ENCODE measurements around the gene PLCG1.

The PLCG1 gene

GRCh38 chr20:41175201-41175651 lies 37.9 kb downstream of the PLCG1 start:
- Histone ChIP-seq H3K36me3 (ENCODE audit: control insufficient read depth in 1 of 2, insufficient read depth in 2 of 2, low read depth in 1 of 2, low read length in 2 of 2) (peaks cover 64% of the 10 kb centered on the region in 2 experiments), H3K9me3 (ENCODE audit: control insufficient read depth, low read length) (no peaks in the 10 kb centered on the region), H3K14ac (ENCODE audit: low read length in 2 of 2) (no peak overlapping the region), H3K18ac (ENCODE audit: low read depth in 1 of 2, low read length in 2 of 2) (no peak overlapping the region), H3K4me2 (ENCODE audit: low read length, poor library complexity, severe bottlenecking) (no peak overlapping the region), H3K27me3 (ENCODE audit: control insufficient read depth in 1 of 2, insufficient read depth in 1 of 2, low read length in 2 of 2) (no peaks in the 10 kb centered on the region), H3K79me1 (replicated peaks; ENCODE audit: low read length, poor library complexity, severe bottlenecking) (peaks cover 28% of the 10 kb centered on the region), H4K8ac (ENCODE audit: low read length) (peak overlapping the region; percentile 24), H2BK15ac (ENCODE audit: low read depth, poor library complexity, severe bottlenecking) (no peak overlapping the region), H3K4me3 (ENCODE audit: insufficient read depth in 1 of 2, low read depth in 1 of 2, low read length in 2 of 2) (no peak overlapping the region), H3K4me1 (ENCODE audit: control insufficient read depth, insufficient read depth, low read depth, low read length) (peaks cover 28% of the 10 kb centered on the region), H2AFZ (ENCODE audit: low read depth, low read length) (no peak overlapping the region), H3K27ac (ENCODE audit: low read length, poor library complexity, severe bottlenecking) (peak overlapping the region; percentile 28), H3K23ac (ENCODE audit: low read length in 2 of 2) (no peak overlapping the region), H3K4ac (ENCODE audit: low read depth in 1 of 2, low read length in 2 of 2) (no peak overlapping the region), H2AK5ac (ENCODE audit: low read length, severe bottlenecking) (no peak overlapping the region), H4K91ac (ENCODE audit: low read length) (no peak overlapping the region), H2BK12ac (ENCODE audit: low read length in 2 of 2) (no peak overlapping the region), H2BK120ac (ENCODE audit: low read depth, low read length) (no peak overlapping the region), H3K9ac (ENCODE audit: low read length) (no peak overlapping the region), H2BK5ac (ENCODE audit: low read depth, low read length, poor library complexity, severe bottlenecking) (no peak overlapping the region)
- 94% methylated on average over 4 of the region's 4 CpGs for WGBS
- DNase-seq: no peak

- Histone ChIP-seq H4K91ac (ENCODE audit: low read length) (no peak overlapping the region), H3K9ac (ENCODE audit: low read length) (no peak overlapping the region), H3K36me3 (ENCODE audit: control insufficient read depth in 1 of 2, insufficient read depth in 2 of 2, low read depth in 1 of 2, low read length in 2 of 2) (peaks cover 58 to 62% of the 10 kb centered on the region in 2 experiments), H3K14ac (ENCODE audit: low read length in 2 of 2) (no peak overlapping the region), H2AFZ (ENCODE audit: low read depth, low read length) (no peak overlapping the region), H3K4me2 (ENCODE audit: low read length, poor library complexity, severe bottlenecking) (no peak overlapping the region), H3K27me3 (ENCODE audit: control insufficient read depth in 1 of 2, insufficient read depth in 1 of 2, low read length in 2 of 2) (no peaks in the 10 kb centered on the region), H3K4me3 (ENCODE audit: insufficient read depth in 1 of 2, low read depth in 1 of 2, low read length in 2 of 2) (no peak overlapping the region), H3K27ac (ENCODE audit: low read length, poor library complexity, severe bottlenecking) (no peak overlapping the region), H3K9me3 (ENCODE audit: control insufficient read depth, low read length) (no peaks in the 10 kb centered on the region), H2BK12ac (ENCODE audit: low read length in 2 of 2) (no peak overlapping the region), H2BK5ac (ENCODE audit: low read depth, low read length, poor library complexity, severe bottlenecking) (no peak overlapping the region), H2BK15ac (ENCODE audit: low read depth, poor library complexity, severe bottlenecking) (no peak overlapping the region), H3K4me1 (ENCODE audit: control insufficient read depth, insufficient read depth, low read depth, low read length) (peaks cover 28% of the 10 kb centered on the region), H2AK5ac (ENCODE audit: low read length, severe bottlenecking) (no peak overlapping the region), H2BK120ac (ENCODE audit: low read depth, low read length) (no peak overlapping the region), H3K4ac (ENCODE audit: low read depth in 1 of 2, low read length in 2 of 2) (no peak overlapping the region), H3K18ac (ENCODE audit: low read depth in 1 of 2, low read length in 2 of 2) (no peak overlapping the region), H4K8ac (ENCODE audit: low read length) (no peak overlapping the region), H3K79me1 (replicated peaks; ENCODE audit: low read length, poor library complexity, severe bottlenecking) (peaks cover 29% of the 10 kb centered on the region), H3K23ac (ENCODE audit: low read length in 2 of 2) (no peak overlapping the region)
- DNase-seq: no peak
- 99% methylated on average over 7 of the region's 7 CpGs for WGBS
These were observed 38.5 kb downstream of the PLCG1 start for GRCh38 chr20:41175727-41176330.

- no peaks in the 10 kb centered on the region for H3K9me3 ChIP-seq (ENCODE audit: control insufficient read depth, low read length)
- no peak overlapping the region for H2BK15ac ChIP-seq (ENCODE audit: low read depth, poor library complexity, severe bottlenecking)
- peak overlapping the region; percentile 47 for H3K9ac ChIP-seq (ENCODE audit: low read length)
- peak overlapping the region in 1 of 2 experiments; percentile 10 for H2BK12ac ChIP-seq (ENCODE audit: low read length in 2 of 2)
- no peak overlapping the region for H4K91ac ChIP-seq (ENCODE audit: low read length)
- no peak for DNase-seq
- peak overlapping the region; percentile 75 for H2AK5ac ChIP-seq (ENCODE audit: low read length, severe bottlenecking)
- H3K14ac ChIP-seq (ENCODE audit: low read length in 2 of 2): no peak overlapping the region
- no peak overlapping the region for H2BK5ac ChIP-seq (ENCODE audit: low read depth, low read length, poor library complexity, severe bottlenecking)
- H3K4me2 ChIP-seq (ENCODE audit: low read length, poor library complexity, severe bottlenecking): no peak overlapping the region
- H3K36me3 ChIP-seq (ENCODE audit: control insufficient read depth in 1 of 2, insufficient read depth in 2 of 2, low read depth in 1 of 2, low read length in 2 of 2): peaks cover 50 to 60% of the 10 kb centered on the region in 2 experiments
- no peak overlapping the region for H2BK120ac ChIP-seq (ENCODE audit: low read depth, low read length)
- H3K4ac ChIP-seq (ENCODE audit: low read depth in 1 of 2, low read length in 2 of 2): no peak overlapping the region
- H3K79me1 ChIP-seq (replicated peaks; ENCODE audit: low read length, poor library complexity, severe bottlenecking): peaks cover 29% of the 10 kb centered on the region
- no peaks in the 10 kb centered on the region for H3K27me3 ChIP-seq (ENCODE audit: control insufficient read depth in 1 of 2, insufficient read depth in 1 of 2, low read length in 2 of 2)
- H3K27ac ChIP-seq (ENCODE audit: low read length, poor library complexity, severe bottlenecking): peak overlapping the region; percentile 41
- H3K23ac ChIP-seq (ENCODE audit: low read length in 2 of 2): no peak overlapping the region
- WGBS: 91% methylated on average over 7 of the region's 8 CpGs
- H4K8ac ChIP-seq (ENCODE audit: low read length): no peak overlapping the region
- peaks cover 28% of the 10 kb centered on the region for H3K4me1 ChIP-seq (ENCODE audit: control insufficient read depth, insufficient read depth, low read depth, low read length)
- no peak overlapping the region for H2AFZ ChIP-seq (ENCODE audit: low read depth, low read length)
- no peak overlapping the region for H3K4me3 ChIP-seq (ENCODE audit: insufficient read depth in 1 of 2, low read depth in 1 of 2, low read length in 2 of 2)
- peak overlapping the region in 1 of 2 experiments; percentile 37 for H3K18ac ChIP-seq (ENCODE audit: low read depth in 1 of 2, low read length in 2 of 2)
These were observed 39.6 kb downstream of the PLCG1 start for GRCh38 chr20:41176711-41177552.

GRCh38 chr20:41177636-41178035 lies 40.3 kb downstream of the PLCG1 start:
- Histone ChIP-seq H2AFZ (ENCODE audit: low read depth, low read length) (no peak overlapping the region), H2BK12ac (ENCODE audit: low read length in 2 of 2) (no peak overlapping the region), H4K8ac (ENCODE audit: low read length) (no peak overlapping the region), H4K91ac (ENCODE audit: low read length) (no peak overlapping the region), H3K79me1 (replicated peaks; ENCODE audit: low read length, poor library complexity, severe bottlenecking) (peaks cover 29% of the 10 kb centered on the region), H3K9ac (ENCODE audit: low read length) (peak overlapping the region; percentile 69), H3K4ac (ENCODE audit: low read depth in 1 of 2, low read length in 2 of 2) (no peak overlapping the region), H2BK120ac (ENCODE audit: low read depth, low read length) (no peak overlapping the region), H3K36me3 (ENCODE audit: control insufficient read depth in 1 of 2, insufficient read depth in 2 of 2, low read depth in 1 of 2, low read length in 2 of 2) (peaks cover 50 to 56% of the 10 kb centered on the region in 2 experiments), H2BK15ac (ENCODE audit: low read depth, poor library complexity, severe bottlenecking) (no peak overlapping the region), H3K4me2 (ENCODE audit: low read length, poor library complexity, severe bottlenecking) (no peak overlapping the region), H2BK5ac (ENCODE audit: low read depth, low read length, poor library complexity, severe bottlenecking) (no peak overlapping the region), H3K18ac (ENCODE audit: low read depth in 1 of 2, low read length in 2 of 2) (peak overlapping the region in 1 of 2 experiments; percentile 11), H3K27ac (ENCODE audit: low read length, poor library complexity, severe bottlenecking) (peak overlapping the region; percentile 70), H3K27me3 (ENCODE audit: control insufficient read depth in 1 of 2, insufficient read depth in 1 of 2, low read length in 2 of 2) (no peaks in the 10 kb centered on the region), H3K14ac (ENCODE audit: low read length in 2 of 2) (no peak overlapping the region), H3K4me3 (ENCODE audit: insufficient read depth in 1 of 2, low read depth in 1 of 2, low read length in 2 of 2) (no peak overlapping the region), H3K9me3 (ENCODE audit: control insufficient read depth, low read length) (no peaks in the 10 kb centered on the region), H3K23ac (ENCODE audit: low read length in 2 of 2) (no peak overlapping the region), H3K4me1 (ENCODE audit: control insufficient read depth, insufficient read depth, low read depth, low read length) (peaks cover 32% of the 10 kb centered on the region), H2AK5ac (ENCODE audit: low read length, severe bottlenecking) (no peak overlapping the region)
- 17% methylated on average over 2 of the region's 2 CpGs for whole genome bisulfite sequencing
- DNase-seq: peak; percentile 77
